SH-SY5Y (cell line): ENCODE results near the gene OR56A1.

ENCODE experiments used
- GATA2 ChIP-seq: IDR thresholded peaks from 2 replicates; pipeline ENCODE4 v1.6.1; 2011; ENCODE audit warnings: mild to moderate bottlenecking, low read depth, low read length
- GATA3 ChIP-seq: IDR thresholded peaks from 2 replicates; pipeline ENCODE4 v1.6.1; 2011; ENCODE audit warnings: low read depth, mild to moderate bottlenecking, low read length, moderate library complexity

DNA sequence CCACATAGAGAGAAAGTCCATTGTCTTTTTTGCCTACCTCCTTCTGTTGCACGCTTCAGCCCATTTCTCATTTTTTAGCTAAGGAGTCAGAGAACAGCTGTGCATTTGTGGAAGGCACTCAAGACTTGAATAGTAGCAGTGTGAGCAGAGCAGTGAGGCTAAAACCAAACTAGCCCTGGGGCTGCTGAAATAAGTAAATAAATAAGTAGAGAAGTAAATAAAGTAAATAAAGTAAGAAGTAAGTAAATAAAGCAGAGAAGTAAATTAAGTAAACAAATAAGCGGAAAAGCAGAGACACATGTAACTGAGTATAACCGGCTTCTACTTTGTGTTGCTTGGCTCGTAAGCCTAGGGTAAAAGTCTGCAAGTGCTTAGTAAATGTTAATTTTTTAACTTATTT is 41.4 kb downstream of the OR56A1 start:
- TF ChIP-seq GATA2: no peak
- no peak for TF ChIP-seq GATA3
